Measurements from ENCODE around the gene PDE4D.

PDE4D gene

GRCh38 chr5:59173578-59173977 lies 719.9 kb downstream of the PDE4D start:
- DNase-seq (ENCODE audit: low read depth), result no peak

- DNase-seq (ENCODE audit: low read depth), result no peak
Observed at GRCh38 chr5:59171131-59171530, 722.4 kb downstream of the PDE4D start.

DNA sequence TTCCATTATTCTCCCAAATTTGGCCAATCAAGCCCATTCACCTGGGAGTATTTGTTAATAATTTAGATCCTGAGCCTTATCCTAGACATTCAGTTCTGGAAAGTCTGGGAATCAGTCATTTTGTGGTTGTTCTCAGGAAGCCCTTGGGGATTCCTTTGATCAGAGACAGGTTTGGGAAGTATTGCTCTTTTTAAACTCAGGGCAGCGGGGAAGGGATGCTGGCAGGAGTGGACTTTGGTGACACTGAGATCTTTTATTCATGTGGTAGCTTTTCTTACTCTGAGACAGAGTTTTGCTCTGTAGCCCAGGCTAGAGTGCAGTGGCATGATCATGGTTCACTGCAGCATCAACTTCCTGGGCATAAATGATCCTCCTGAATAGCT lies 723.8 kb downstream of the PDE4D start:
- no peak for DNase-seq (ENCODE audit: low read depth)

DNA sequence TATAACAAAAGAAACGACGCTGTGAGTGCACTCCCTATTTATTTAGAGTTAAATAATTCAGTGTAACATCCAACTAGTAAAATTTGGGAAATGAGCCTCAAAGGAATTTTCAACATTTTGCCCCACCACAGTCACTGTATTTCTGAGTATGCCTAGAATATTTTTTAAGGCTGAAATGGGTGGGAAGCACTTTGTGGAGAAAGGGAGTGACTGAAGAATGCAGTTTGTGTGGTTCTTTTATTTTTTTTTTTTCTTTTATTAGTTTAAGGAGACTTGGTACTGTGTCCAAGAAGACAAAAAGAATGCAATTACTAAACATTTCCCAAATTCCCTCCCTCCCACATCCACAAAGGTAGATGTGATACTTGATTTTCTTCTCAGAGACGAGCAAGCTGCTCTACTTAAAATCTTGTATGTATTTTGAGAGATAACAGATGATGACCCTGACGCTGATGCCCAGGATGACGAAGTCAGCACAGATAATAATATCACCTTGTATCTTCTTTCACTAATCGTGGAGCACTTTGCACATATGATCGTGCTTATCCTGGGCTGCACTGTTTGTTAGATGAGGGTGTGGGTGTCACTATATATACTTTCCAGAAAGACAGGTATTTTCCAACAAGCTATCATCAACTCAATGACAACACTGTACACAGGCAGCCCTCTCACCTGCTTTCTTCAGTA lies 724.3 kb downstream of the PDE4D start:
- DNase-seq (ENCODE audit: low read depth), result no peak

- DNase-seq (ENCODE audit: low read depth), result no peak
Observed at GRCh38 chr5:59168067-59168466, 725.5 kb downstream of the PDE4D start.

GRCh38 chr5:59164041-59164830 lies 729.3 kb downstream of the PDE4D start:
- DNase-seq (ENCODE audit: low read depth), result no peak

- DNase-seq (ENCODE audit: low read depth), result no peak
Observed at GRCh38 chr5:59161221-59162105, 732.1 kb downstream of the PDE4D start.

- no peak for DNase-seq (ENCODE audit: low read depth)
Observed at GRCh38 chr5:59158637-59159391, 734.7 kb downstream of the PDE4D start.

DNA sequence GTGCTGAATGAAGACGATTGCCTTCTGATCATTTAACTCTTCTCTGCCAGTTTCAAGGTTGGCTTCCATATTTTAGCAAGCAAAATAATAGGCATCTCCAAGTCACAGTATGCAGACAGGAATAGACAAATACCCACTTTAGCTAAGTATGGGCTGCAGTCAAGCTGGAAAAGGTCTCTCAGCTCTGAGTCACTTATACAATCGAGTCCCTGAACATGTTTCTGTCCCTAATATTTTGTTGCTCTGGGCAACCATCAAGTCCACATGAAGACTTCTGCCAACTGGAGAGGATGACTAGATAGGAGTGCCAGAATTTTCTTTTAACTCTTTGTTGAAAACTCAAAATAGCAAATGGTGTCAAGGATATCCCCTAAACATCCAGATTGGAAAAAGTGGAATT lies 735.4 kb downstream of the PDE4D start:
- no peak for DNase-seq (ENCODE audit: low read depth)

- DNase-seq (ENCODE audit: low read depth), result no peak
Observed at GRCh38 chr5:59157068-59157467, 736.5 kb downstream of the PDE4D start.

GRCh38 chr5:59152701-59153245 lies 740.8 kb downstream of the PDE4D start:
- no peak for DNase-seq (ENCODE audit: low read depth)

- DNase-seq (ENCODE audit: low read depth), result no peak
Observed at GRCh38 chr5:59151162-59151889, 742.2 kb downstream of the PDE4D start.

DNA sequence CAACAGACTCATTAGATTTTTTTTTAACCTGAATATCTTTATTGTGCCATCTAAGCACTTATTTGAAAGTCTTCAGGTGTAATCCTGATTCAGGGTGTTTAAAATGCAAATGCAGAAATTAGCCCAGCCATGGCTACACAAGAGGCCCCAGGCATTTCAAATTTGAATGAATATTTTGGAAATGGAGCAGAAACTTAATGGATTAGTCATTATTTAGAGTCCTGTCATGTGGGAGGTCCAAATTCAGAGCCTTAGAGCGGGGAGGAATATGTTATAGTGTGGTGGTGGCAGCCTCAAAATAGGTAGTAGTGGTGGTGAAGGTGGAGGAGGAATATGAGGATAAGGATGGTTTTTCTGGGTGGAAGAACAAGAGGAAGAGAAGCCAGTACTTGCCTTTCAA lies 743.7 kb downstream of the PDE4D start:
- no peak for DNase-seq (ENCODE audit: low read depth)

DNA sequence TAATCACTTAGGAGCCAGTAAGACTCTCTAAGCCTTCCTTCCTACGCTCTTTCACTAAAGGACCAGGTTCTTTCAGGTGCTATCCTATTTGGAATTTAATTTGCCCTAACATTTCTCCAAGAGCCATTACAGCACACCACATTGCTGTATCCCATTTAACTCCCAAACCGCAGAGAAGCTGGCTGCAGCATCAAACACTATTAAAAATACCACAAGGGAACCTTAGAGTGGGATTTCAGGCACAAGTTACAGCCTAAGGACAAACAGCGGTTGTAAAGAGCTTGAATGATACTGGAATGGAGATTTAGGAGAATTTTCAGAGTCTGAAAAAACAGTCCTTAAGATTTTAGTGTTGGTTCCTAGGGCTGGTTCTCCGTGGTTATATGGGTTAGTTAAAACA lies 744.3 kb downstream of the PDE4D start:
- no peak for DNase-seq (ENCODE audit: low read depth)

- DNase-seq (ENCODE audit: low read depth), result no peak
Observed at GRCh38 chr5:59146729-59147128, 746.8 kb downstream of the PDE4D start.

- no peak for DNase-seq (ENCODE audit: low read depth)
Observed at GRCh38 chr5:59143926-59144333, 749.6 kb downstream of the PDE4D start.

DNA sequence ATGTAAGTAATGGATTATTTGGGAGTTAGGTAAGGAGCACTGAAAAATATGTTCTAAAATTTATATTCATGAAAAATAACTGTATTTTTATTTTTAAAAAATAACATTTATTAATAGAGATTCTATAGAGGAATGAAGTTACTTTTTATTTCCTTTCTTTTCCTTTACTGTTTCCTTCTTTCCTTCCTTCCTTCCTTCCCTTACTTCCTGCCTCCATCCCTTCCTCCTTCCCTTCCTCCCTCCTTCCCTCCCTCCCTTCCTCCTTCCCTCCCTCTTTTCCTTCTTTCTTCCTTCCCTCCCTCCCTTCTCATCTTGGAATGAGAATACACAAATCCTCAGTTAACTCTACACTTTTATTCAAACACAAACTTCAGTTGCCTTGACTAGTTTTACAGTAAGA lies 750.6 kb downstream of the PDE4D start:
- no peak for DNase-seq (ENCODE audit: low read depth)

GRCh38 chr5:59142138-59142537 lies 751.4 kb downstream of the PDE4D start:
- no peak for DNase-seq (ENCODE audit: low read depth)

- no peak for DNase-seq (ENCODE audit: low read depth)
Observed at GRCh38 chr5:59140133-59140532, 753.4 kb downstream of the PDE4D start.

- no peak for DNase-seq (ENCODE audit: low read depth)
Observed at GRCh38 chr5:59139695-59140094, 753.8 kb downstream of the PDE4D start.

GRCh38 chr5:59138509-59138908 lies 755.0 kb downstream of the PDE4D start:
- no peak for DNase-seq (ENCODE audit: low read depth)

Measured in activated T-helper 9 cell treated with anti-CD3 and anti-CD28 coated beads, Interleukin-2, amount 50 U/mL, for 16 hours (primary cell).